Keratinocyte (primary cell): ENCODE data around the gene ALG3. TPM values are rescaled to one million over a fixed set of nuclear protein-coding genes. Genes with fewer than 3 reads are reported as not detected.

ENCODE experiments used
- DNase-seq: peaks from one replicate; pipeline ENCODE4 v3.0.0-alpha.2; 2011; ENCODE audit warnings: low read depth, missing footprints, low spot score
- FAIRE-seq: peaks from 2 replicates; lab custom pipeline; 2011; peaks lifted over from hg19 to GRCh38; lab: Jason Lieb, UNC
- H2AFZ ChIP-seq: 2 replicates; pipeline ENCODE4 v1.6.0; 2012; ENCODE audit warnings: low read length, control low read depth, inconsistent platforms; ENCODE audit not compliant: control insufficient read depth
- H3K27ac ChIP-seq: 2 replicates; pipeline ENCODE4 v1.5.1; 2011; ENCODE audit warnings: low read length; ENCODE audit not compliant: control insufficient read depth, insufficient read depth
- H3K27me3 ChIP-seq: 3 replicates; pipeline ENCODE4 v1.6.0; 2011; ENCODE audit warnings: low read length; ENCODE audit not compliant: control insufficient read depth, insufficient read depth; ENCODE audit errors: extremely low read depth
- H3K36me3 ChIP-seq, 2 experiments: 2 replicates in 1 of 2; 3 replicates in 1 of 2; pipeline ENCODE4 v1.5.1; 2011; ENCODE audit warnings: low read length in 2 of 2, mild to moderate bottlenecking in 1 of 2; ENCODE audit not compliant: control insufficient read depth in 2 of 2, insufficient read depth in 2 of 2; ENCODE audit errors: extremely low read depth in 1 of 2
- H3K4me1 ChIP-seq: 3 replicates; pipeline ENCODE4 v1.5.1; 2011; ENCODE audit warnings: low read length; ENCODE audit not compliant: control insufficient read depth, insufficient read depth; ENCODE audit errors: extremely low read depth
- H3K4me2 ChIP-seq: 3 replicates; pipeline ENCODE4 v1.6.0; 2011; ENCODE audit warnings: low read depth, low read length; ENCODE audit not compliant: control insufficient read depth, insufficient read depth; ENCODE audit errors: extremely low read depth
- H3K4me3 ChIP-seq, 3 experiments: fragments of 200-600 bp in 1 of 3; sonication (generic) in 1 of 3; 2 replicates in 2 of 3; 3 replicates in 1 of 3; pipeline ENCODE4 v1.5.1; 2011 to 2016; ENCODE audit warnings: low read length in 3 of 3, mild to moderate bottlenecking in 3 of 3, control low read depth in 2 of 3, inconsistent platforms in 1 of 3, low read depth in 1 of 3, mixed read lengths in 1 of 3, mixed run types in 1 of 3, moderate library complexity in 1 of 3; ENCODE audit not compliant: control insufficient read depth in 2 of 3, insufficient read depth in 2 of 3; ENCODE audit errors: extremely low read depth in 1 of 3
- H3K79me2 ChIP-seq: 2 replicates; pipeline ENCODE4 v1.6.0; 2012; ENCODE audit warnings: low read length; ENCODE audit not compliant: control insufficient read depth, insufficient read depth
- H3K9ac ChIP-seq: 3 replicates; pipeline ENCODE4 v1.6.0; 2011; ENCODE audit warnings: low read length; ENCODE audit not compliant: control insufficient read depth, insufficient read depth; ENCODE audit errors: extremely low read depth
- H3K9me1 ChIP-seq: 3 replicates; pipeline ENCODE4 v1.6.0; 2011; ENCODE audit warnings: low read length; ENCODE audit not compliant: control insufficient read depth, insufficient read depth; ENCODE audit errors: extremely low read depth
- H3K9me3 ChIP-seq: 2 replicates; pipeline ENCODE4 v1.5.1; 2012; ENCODE audit warnings: low read depth, low read length; ENCODE audit not compliant: control insufficient read depth
- H4K20me1 ChIP-seq: 3 replicates; pipeline ENCODE4 v1.6.0; 2011; ENCODE audit warnings: low read length; ENCODE audit not compliant: control insufficient read depth, insufficient read depth; ENCODE audit errors: extremely low read depth
- CTCF ChIP-seq, 3 experiments: IDR thresholded peaks in 1 of 3; conservative IDR thresholded peaks in 1 of 3; optimal IDR thresholded peaks in 1 of 3; 2 replicates in 2 of 3; 3 replicates in 1 of 3; pipeline versions ENCODE3 to v1.5.1; 2011; ENCODE audit warnings: low read length in 3 of 3, mild to moderate bottlenecking in 3 of 3, moderate library complexity in 2 of 3, control low read depth in 1 of 3, inconsistent platforms in 1 of 3; ENCODE audit not compliant: insufficient read depth in 2 of 3; ENCODE audit errors: extremely low read depth in 1 of 3
- EZH2 ChIP-seq: IDR thresholded peaks from one replicate; pipeline ENCODE4 v1.6.1; 2012; ENCODE audit warnings: inconsistent platforms, mild to moderate bottlenecking, low read length, moderate library complexity
- dilution Hi-C: fragments of 300-500 bp; cut with MboI; formaldehyde crosslinking; loops from one replicate; pipeline ENCODE4 v1.7.0; 2020; ENCODE audit warnings: low sequenced_read_pairs; ENCODE audit not compliant: extremely low pct_ligation_motif_present
- polyA plus RNA-seq, 5 experiments: library from polyadenylated mRNA; depleted of rRNA in 3 of 5; stranded (reverse) in 3 of 5; stranded (forward) in 1 of 5; unstranded in 1 of 5; fragments of >200 nt; gene quantifications; 1 replicate in 1 of 5; 2 replicates in 3 of 5; 3 replicates in 1 of 5; pipeline versions ENCODE4 v1.2.1 to v1.2.3, GENCODE V29; 2011 to 2012; ENCODE audit warnings: missing spikeins in 2 of 5, low read depth in 1 of 5, low replicate concordance in 1 of 5

Gene ALG3
- polyA plus RNA-seq, 1 donor (not counting 4 experiments of a cell fraction or from before 2014, with no cell fraction given), result 48.2 TPM

- no peak for DNase-seq
- H3K79me2 ChIP-seq, result no peaks in the 10 kb centered on the region
- H2AFZ ChIP-seq, result no peak overlapping the region
- no peak overlapping the region for H3K4me2 ChIP-seq
- no peaks in the 10 kb centered on the region for H3K9me3 ChIP-seq
- H3K9ac ChIP-seq, result no peak overlapping the region
- H3K27me3 ChIP-seq, result no peaks in the 10 kb centered on the region
- H3K27ac ChIP-seq, result no peak overlapping the region
- dilution Hi-C loops, result no loop called here
- no peak for FAIRE-seq
- no peaks in the 10 kb centered on the region for H3K9me1 ChIP-seq
- no peak for TF ChIP-seq EZH2
- no peak for TF ChIP-seq CTCF (optimal IDR thresholded peaks at IDR 0.05 in 1 of 3, IDR thresholded peaks at IDR 0.05 in 1 of 3, conservative IDR thresholded peaks at IDR 0.05 in 1 of 3; ENCODE audit: extremely low read depth in 1 of 3, insufficient read depth in 2 of 3, low read length in 3 of 3)
- no peaks in the 10 kb centered on the region for H4K20me1 ChIP-seq
- no peak overlapping the region for H3K4me3 ChIP-seq
- H3K4me1 ChIP-seq, result peaks cover 1% of the 10 kb centered on the region
- peaks cover 13 to 15% of the 10 kb centered on the region in 2 experiments for H3K36me3 ChIP-seq
These were observed 9.5 kb downstream of the ALG3 start for GRCh38 chr3:184239221-184239620.

- H3K79me2 ChIP-seq, result no peaks in the 10 kb centered on the region
- TF ChIP-seq EZH2, result no peak
- no peak for TF ChIP-seq CTCF (optimal IDR thresholded peaks at IDR 0.05 in 1 of 3, IDR thresholded peaks at IDR 0.05 in 1 of 3, conservative IDR thresholded peaks at IDR 0.05 in 1 of 3; ENCODE audit: extremely low read depth in 1 of 3, insufficient read depth in 2 of 3, low read length in 3 of 3)
- no peak overlapping the region for H3K4me2 ChIP-seq
- no peaks in the 10 kb centered on the region for H3K9me3 ChIP-seq
- H3K36me3 ChIP-seq, result peaks cover 8 to 9% of the 10 kb centered on the region in 2 experiments
- H3K27me3 ChIP-seq, result peaks cover under 1% of the 10 kb centered on the region
- DNase-seq (no peak), FAIRE-seq (no peak)
- no peak overlapping the region for H2AFZ ChIP-seq
- H3K27ac ChIP-seq, result no peak overlapping the region
- H3K9ac ChIP-seq, result no peak overlapping the region
- dilution Hi-C loops, result no loop called here
- H3K9me1 ChIP-seq, result no peaks in the 10 kb centered on the region
- H4K20me1 ChIP-seq, result no peaks in the 10 kb centered on the region
- H3K4me3 ChIP-seq, result no peak overlapping the region
- H3K4me1 ChIP-seq, result peaks cover 7% of the 10 kb centered on the region
These were observed 10.4 kb downstream of the ALG3 start for GRCh38 chr3:184238246-184238818.
